ENCODE results near the gene AFF4. TPM values are rescaled to one million over a fixed set of nuclear protein-coding genes. Genes with fewer than 3 reads are reported as not detected.

Gene AFF4
- total RNA-seq, 1 experiment from 2014 or later: 38.6 TPM

DNA sequence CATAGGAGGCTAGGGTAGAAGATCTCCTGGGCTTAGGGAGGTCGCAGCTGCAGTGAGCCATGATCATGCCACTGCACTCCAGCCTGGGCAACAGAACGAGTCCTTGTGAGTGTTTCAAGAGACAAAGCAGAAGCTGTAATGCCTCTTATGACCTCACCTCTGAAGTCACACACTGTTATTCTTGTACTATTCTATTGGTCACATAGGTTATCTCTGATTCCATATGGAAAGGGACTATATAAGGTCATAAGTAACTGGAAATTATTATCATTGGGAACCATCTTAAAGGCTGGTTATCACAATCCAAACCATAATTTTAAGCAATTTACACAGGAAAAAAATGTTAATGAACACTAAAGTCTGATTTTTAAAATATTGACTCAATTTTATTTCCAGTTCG, 17.9 kb upstream of the AFF4 start:
- TF ChIP-seq, protein P1, sequence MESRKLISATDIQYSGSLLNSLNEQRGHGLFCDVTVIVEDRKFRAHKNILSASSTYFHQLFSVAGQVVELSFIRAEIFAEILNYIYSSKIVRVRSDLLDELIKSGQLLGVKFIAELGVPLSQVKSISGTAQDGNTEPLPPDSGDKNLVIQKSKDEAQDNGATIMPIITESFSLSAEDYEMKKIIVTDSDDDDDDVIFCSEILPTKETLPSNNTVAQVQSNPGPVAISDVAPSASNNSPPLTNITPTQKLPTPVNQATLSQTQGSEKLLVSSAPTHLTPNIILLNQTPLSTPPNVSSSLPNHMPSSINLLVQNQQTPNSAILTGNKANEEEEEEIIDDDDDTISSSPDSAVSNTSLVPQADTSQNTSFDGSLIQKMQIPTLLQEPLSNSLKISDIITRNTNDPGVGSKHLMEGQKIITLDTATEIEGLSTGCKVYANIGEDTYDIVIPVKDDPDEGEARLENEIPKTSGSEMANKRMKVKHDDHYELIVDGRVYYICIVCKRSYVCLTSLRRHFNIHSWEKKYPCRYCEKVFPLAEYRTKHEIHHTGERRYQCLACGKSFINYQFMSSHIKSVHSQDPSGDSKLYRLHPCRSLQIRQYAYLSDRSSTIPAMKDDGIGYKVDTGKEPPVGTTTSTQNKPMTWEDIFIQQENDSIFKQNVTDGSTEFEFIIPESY (IDR thresholded peaks at IDR 0.05; ENCODE audit: extremely low read depth, insufficient replicate concordance, low read length): no peak
- TF ChIP-seq, protein P2, sequence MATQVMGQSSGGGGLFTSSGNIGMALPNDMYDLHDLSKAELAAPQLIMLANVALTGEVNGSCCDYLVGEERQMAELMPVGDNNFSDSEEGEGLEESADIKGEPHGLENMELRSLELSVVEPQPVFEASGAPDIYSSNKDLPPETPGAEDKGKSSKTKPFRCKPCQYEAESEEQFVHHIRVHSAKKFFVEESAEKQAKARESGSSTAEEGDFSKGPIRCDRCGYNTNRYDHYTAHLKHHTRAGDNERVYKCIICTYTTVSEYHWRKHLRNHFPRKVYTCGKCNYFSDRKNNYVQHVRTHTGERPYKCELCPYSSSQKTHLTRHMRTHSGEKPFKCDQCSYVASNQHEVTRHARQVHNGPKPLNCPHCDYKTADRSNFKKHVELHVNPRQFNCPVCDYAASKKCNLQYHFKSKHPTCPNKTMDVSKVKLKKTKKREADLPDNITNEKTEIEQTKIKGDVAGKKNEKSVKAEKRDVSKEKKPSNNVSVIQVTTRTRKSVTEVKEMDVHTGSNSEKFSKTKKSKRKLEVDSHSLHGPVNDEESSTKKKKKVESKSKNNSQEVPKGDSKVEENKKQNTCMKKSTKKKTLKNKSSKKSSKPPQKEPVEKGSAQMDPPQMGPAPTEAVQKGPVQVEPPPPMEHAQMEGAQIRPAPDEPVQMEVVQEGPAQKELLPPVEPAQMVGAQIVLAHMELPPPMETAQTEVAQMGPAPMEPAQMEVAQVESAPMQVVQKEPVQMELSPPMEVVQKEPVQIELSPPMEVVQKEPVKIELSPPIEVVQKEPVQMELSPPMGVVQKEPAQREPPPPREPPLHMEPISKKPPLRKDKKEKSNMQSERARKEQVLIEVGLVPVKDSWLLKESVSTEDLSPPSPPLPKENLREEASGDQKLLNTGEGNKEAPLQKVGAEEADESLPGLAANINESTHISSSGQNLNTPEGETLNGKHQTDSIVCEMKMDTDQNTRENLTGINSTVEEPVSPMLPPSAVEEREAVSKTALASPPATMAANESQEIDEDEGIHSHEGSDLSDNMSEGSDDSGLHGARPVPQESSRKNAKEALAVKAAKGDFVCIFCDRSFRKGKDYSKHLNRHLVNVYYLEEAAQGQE (IDR thresholded peaks at IDR 0.05; ENCODE audit: low read depth): no peak
- TF ChIP-seq SRF (IDR thresholded peaks at IDR 0.05; ENCODE audit: low read depth): no peak
- TF ChIP-seq CBX3 (IDR thresholded peaks at IDR 0.05; ENCODE audit: low read depth): no peak
- no peak for TF ChIP-seq SP1 (IDR thresholded peaks at IDR 0.05; ENCODE audit: low read depth)
- no peak for TF ChIP-seq YY1 (IDR thresholded peaks at IDR 0.05; ENCODE audit: extremely low read depth, insufficient replicate concordance, low read depth, low read length)
- no peak for TF ChIP-seq POLR2A (IDR thresholded peaks at IDR 0.05; ENCODE audit: borderline replicate concordance, extremely low read depth, insufficient read depth, insufficient read length)
- TF ChIP-seq POLR2AphosphoS5 (IDR thresholded peaks at IDR 0.05; ENCODE audit: low read depth, low read length): no peak
- no peak for TF ChIP-seq CEBPB (IDR thresholded peaks at IDR 0.05; ENCODE audit: low read depth)
- ChIA-PET RAD21 (ENCODE audit: low non-redundant PET in 1 of 2, low total read pairs in 2 of 2, uncharacterized antibody in 2 of 2, unreplicated experiment in 2 of 2) (no interaction called here), CTCF (no interaction called here), POLR2A (no interaction called here)
- Histone ChIP-seq H3K27me3 (ENCODE audit: insufficient read depth, low read length) (no peaks in the 10 kb centered on the region), H3K36me3 (ENCODE audit: control insufficient read depth in 1 of 2, insufficient read depth in 2 of 2, low read length in 2 of 2) (no peaks in the 10 kb centered on the region), H3K27ac (ENCODE audit: low read depth, low read length) (no peak overlapping the region), H3K4me1 (ENCODE audit: control insufficient read depth in 1 of 2, insufficient read depth in 2 of 2, low read length in 2 of 2) (no peaks in the 10 kb centered on the region), H3K4me3 (replicated peaks in 1 of 2; ENCODE audit: low read depth in 1 of 2, low read length in 2 of 2) (no peak overlapping the region), H3K9me3 (ENCODE audit: control insufficient read depth in 1 of 2, insufficient read depth in 1 of 2, low read depth in 1 of 2, low read length in 2 of 2) (no peaks in the 10 kb centered on the region; a peak in 1 of 4 replicates), H3K4me2 (ENCODE audit: low read length) (no peak overlapping the region), H3K9me2 (ENCODE audit: insufficient read depth) (no peaks in the 10 kb centered on the region), H4K20me1 (ENCODE audit: insufficient read depth) (no peaks in the 10 kb centered on the region), H3K79me2 (ENCODE audit: insufficient read depth, low read length) (no peaks in the 10 kb centered on the region), H3K9ac (ENCODE audit: low read length) (no peak overlapping the region), H2AFZ (ENCODE audit: low read depth, low read length, poor library complexity, severe bottlenecking) (no peak overlapping the region)
- ATAC-seq (no peak), DNase-seq (ENCODE audit: low read depth, low spot score) (no peak)
- intact Hi-C loops (cut with micrococcal nuclease): no loop called here
- BruUV-seq (replicated peaks): no TSS peak
